Nephron (organoid): ENCODE measurements around the gene CLIC4.
"Not testable (repeated sequence)": the region's sequence is repeated elsewhere in the genome, so short reads cannot be mapped to it uniquely, and the experiment has no call there.

ENCODE experiments used
- H3K27ac Mint-ChIP-seq, 3 experiments: 2 replicates each; pipeline ENCODE4 v1.8.0; 2020; ENCODE audit warnings: mixed read lengths in 3 of 3, mild to moderate bottlenecking in 2 of 3, moderate library complexity in 1 of 3
- H3K27me3 Mint-ChIP-seq: 2 replicates; pipeline ENCODE4 v1.8.0; 2021; ENCODE audit warnings: low read depth, mild to moderate bottlenecking, moderate library complexity, mixed read lengths
- H3K36me3 Mint-ChIP-seq: 2 replicates; pipeline ENCODE4 v1.8.0; 2020; ENCODE audit warnings: low read depth, mixed read lengths
- H3K4me1 Mint-ChIP-seq: 2 replicates; pipeline ENCODE4 v1.8.0; 2020; ENCODE audit warnings: mixed read lengths
- H3K4me3 Mint-ChIP-seq, 3 experiments: 2 replicates each; pipeline ENCODE4 v1.8.0; 2020; ENCODE audit warnings: mild to moderate bottlenecking in 3 of 3, mixed read lengths in 3 of 3, moderate library complexity in 2 of 3
- H3K9me3 Mint-ChIP-seq: 2 replicates; pipeline ENCODE4 v1.8.0; 2020; ENCODE audit warnings: mixed read lengths
- TF ChIP-seq, protein P1 (sequence below), 3 experiments: fragments of 200-600 bp; sonication (generic); IDR thresholded peaks; one replicate each; pipeline ENCODE4 v1.5.0; 2021; ENCODE audit warnings: antibody characterized with exemption in 3 of 3; ENCODE audit not compliant: unreplicated experiment in 3 of 3

Gene CLIC4

DNA sequence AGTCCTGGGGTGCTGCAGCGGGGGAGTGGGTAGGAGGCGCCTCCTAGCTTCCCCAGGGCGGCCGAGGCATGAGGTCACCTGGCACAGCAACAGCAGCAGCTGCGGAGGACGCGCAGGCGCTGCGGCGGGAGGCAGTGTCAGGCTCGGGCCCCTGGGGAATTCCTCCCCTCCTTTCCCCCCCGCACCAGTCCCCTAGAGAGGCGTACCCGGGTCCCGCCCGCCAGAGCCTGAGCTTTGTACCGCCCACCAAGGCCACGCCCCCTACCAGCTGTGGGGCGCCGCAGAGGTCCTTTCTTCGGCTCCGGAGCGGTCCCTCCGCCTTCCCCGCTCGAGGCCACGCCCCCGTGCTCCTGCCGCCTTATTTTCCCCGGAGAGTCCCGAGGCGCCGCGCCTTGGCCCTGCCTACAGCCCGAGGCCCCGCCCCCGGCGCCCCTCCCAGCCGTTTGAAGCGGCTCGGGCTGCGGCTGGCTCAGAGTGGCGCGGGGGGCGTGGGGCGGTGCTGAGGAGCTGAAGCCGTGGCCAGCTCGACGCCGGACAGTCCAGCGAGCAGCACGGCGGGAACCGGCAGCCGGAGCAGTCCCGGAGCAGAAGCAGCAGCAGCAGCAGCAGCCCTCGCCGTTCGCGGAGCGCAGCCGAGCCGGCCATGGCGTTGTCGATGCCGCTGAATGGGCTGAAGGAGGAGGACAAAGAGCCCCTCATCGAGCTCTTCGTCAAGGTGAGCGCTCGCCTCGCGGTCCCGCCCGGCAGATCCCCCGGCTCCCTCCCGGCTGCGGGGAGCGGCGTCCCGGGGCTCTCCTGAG, at the start of gene CLIC4:
Gene CLIC4, plus strand, starts transcription at position 537 of the 800 bp plus-strand sequence. Its CDS starts 107 bp downstream, at position 644.
- TF ChIP-seq, protein P1, sequence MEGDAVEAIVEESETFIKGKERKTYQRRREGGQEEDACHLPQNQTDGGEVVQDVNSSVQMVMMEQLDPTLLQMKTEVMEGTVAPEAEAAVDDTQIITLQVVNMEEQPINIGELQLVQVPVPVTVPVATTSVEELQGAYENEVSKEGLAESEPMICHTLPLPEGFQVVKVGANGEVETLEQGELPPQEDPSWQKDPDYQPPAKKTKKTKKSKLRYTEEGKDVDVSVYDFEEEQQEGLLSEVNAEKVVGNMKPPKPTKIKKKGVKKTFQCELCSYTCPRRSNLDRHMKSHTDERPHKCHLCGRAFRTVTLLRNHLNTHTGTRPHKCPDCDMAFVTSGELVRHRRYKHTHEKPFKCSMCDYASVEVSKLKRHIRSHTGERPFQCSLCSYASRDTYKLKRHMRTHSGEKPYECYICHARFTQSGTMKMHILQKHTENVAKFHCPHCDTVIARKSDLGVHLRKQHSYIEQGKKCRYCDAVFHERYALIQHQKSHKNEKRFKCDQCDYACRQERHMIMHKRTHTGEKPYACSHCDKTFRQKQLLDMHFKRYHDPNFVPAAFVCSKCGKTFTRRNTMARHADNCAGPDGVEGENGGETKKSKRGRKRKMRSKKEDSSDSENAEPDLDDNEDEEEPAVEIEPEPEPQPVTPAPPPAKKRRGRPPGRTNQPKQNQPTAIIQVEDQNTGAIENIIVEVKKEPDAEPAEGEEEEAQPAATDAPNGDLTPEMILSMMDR (IDR thresholded peaks at IDR 0.05; ENCODE audit: unreplicated experiment in 3 of 3), result no peak
- H3K36me3 Mint-ChIP-seq, result peaks cover 5% of the 10 kb centered on the region
- H3K9me3 Mint-ChIP-seq, result no peaks in the 10 kb centered on the region
- H3K27ac Mint-ChIP-seq, result peak within 1 kb of the TSS; percentile 95 to 96 (median 96)
- H3K4me1 Mint-ChIP-seq, result peaks cover 55% of the 10 kb centered on the region
- H3K27me3 Mint-ChIP-seq, result peaks cover 4% of the 10 kb centered on the region
- H3K4me3 Mint-ChIP-seq, result peak within 1 kb of the TSS; percentile 90 to 99 (median 96)

DNA sequence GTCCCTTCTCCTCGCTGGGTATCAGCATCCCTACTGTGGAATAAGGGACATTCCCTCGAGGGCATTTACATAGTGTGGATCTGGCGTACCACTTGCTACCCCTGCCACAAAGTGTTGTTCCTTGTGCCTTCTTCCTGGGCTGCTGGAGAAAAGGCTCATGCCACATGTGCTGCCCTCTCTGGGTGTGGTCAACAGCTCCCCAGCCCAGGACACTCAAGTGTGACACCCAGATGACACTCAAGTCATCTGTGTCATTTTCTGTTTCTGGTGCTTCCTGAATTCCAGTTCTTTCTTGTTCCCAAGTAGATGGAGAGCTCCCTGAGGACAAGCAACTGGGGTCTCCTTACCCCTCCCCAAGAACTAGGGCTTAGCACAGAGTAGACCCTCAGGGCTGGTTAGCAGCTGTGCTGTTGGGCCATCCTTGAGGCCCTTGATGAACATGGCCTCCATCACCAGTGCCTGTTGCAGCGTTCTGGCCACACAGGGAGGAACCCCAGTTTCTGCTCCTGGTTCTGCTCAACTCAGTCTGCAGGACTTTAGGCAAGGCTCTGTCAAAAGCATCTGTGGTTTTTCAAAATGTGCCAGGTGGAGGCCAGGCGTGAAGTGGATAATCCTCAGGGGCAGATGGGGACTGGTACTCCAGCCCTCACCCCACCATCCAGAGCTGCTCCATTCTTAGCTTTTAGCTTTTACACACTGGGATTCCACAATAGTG, 49.0 kb upstream of the CLIC4 start:
- no peaks in the 10 kb centered on the region for H3K9me3 Mint-ChIP-seq
- no peaks in the 10 kb centered on the region for H3K36me3 Mint-ChIP-seq
- no peak overlapping the region for H3K4me3 Mint-ChIP-seq
- peaks cover 4% of the 10 kb centered on the region for H3K27me3 Mint-ChIP-seq
- H3K4me1 Mint-ChIP-seq, result peaks cover 23% of the 10 kb centered on the region
- H3K27ac Mint-ChIP-seq, result no peak overlapping the region
- TF ChIP-seq, protein P1 (IDR thresholded peaks at IDR 0.05; ENCODE audit: unreplicated experiment in 3 of 3), result no peak

DNA sequence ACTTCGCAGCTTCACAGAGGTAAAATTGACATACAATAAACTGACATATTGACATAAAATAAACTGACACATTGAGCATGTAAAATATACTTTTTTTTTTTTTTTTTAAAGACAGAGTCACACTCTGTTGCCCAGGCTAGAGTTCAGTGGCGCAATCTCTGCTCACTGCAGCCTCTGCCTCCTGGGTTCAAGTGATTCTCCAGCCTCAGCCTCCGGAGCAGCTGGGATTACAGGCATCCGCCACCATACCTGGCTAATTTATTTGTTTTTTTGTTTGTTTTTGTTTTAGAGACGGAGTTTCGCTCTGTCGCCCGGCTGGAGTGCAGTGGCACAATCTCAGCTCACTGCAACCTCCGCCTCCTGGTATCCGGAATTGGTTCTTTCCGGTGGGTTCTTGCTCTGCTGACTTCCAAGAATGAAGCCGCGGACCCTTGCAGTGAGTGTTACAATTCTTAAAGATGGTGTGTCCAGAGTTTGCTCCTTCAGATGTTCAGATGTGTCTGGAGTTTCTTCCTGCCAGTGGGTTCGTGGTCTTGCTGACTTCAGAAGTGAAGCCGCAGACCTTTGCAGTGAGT, 48.4 kb upstream of the CLIC4 start:
- Mint-ChIP-seq H3K36me3 (no peaks in the 10 kb centered on the region), H3K4me1 (peaks cover 23% of the 10 kb centered on the region), H3K27me3 (peaks cover 4% of the 10 kb centered on the region), H3K4me3 (no peak overlapping the region), H3K27ac (peak overlapping the region in 1 of 3 experiments; percentile 35), H3K9me3 (no peaks in the 10 kb centered on the region)
- TF ChIP-seq, protein P1 (IDR thresholded peaks at IDR 0.05; ENCODE audit: unreplicated experiment in 3 of 3), result no peak

DNA sequence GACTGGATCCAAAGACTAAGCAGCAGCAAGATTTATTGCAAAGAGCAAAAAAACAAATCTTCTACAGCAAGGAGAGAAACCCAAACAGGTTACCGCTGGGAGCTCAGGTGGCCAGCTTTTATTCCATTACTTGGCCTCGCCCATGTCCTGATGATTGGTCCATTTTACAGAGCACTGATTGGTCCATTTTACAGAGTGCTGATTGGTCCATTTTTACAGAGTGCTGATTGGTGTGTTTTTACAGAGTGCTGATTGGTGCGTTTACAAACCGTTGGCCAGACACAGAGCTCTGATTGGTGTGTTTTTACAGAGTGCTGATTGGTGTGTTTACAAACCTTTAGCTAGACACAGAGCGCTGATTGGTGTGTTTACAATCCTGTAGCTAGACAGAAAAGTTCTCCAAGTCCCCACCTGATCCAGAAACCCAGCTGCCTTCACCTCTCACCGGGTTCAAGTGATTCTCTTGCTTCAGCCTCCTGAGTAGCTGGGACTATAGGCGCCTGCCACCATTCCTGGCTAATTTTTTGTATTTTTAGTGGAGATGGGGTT, 47.7 kb upstream of the CLIC4 start:
- H3K27me3 Mint-ChIP-seq, H3K9me3 Mint-ChIP-seq, H3K36me3 Mint-ChIP-seq, H3K4me3 Mint-ChIP-seq: not testable (repeated sequence)
- Mint-ChIP-seq H3K4me1 (peaks cover 27% of the 10 kb centered on the region), H3K27ac (peak overlapping the region in 1 of 3 experiments; percentile 35)

DNA sequence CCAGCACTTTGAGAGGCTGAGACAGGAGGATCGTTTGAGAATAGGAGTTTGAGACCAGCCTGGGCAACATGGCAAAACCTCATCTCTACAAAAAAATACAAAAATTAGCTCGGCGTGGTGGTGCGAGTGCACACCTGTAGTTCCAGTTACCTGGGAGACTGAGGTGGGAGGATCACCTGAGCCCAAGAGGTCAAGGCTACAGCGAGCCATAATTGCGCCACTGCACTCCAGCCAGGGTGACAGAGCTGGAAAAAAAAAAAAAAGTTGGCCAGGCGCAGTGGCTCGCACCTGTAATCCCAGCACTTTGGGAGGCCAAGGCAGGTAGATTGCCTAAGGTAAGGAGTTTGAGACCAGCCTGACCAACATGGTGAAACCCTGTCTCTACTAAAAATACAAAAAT, 46.9 kb upstream of the CLIC4 start:
- not testable (repeated sequence) for H3K27me3 Mint-ChIP-seq, H3K27ac Mint-ChIP-seq, H3K9me3 Mint-ChIP-seq, H3K4me3 Mint-ChIP-seq, H3K36me3 Mint-ChIP-seq
- peaks cover 35% of the 10 kb centered on the region for H3K4me1 Mint-ChIP-seq

DNA sequence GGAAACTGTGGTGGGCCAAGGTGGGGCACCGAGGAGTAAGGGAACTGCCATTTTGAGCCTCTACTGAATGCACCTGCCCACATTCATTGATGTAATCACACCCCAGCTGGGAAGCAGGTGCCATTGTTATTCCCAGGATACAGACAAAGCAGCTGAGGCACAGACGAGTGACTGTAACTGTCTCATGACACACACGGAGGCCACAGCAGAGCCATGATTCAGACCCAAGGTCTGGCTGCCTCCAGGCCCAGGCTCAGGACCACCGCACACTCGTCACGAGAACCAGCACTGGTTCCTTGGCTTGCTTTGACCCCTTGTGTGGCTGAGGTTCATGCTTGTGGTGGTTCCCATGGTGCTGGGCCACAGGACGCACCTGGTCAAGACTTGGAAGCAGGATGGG, 45.6 kb upstream of the CLIC4 start:
- TF ChIP-seq, protein P1 (IDR thresholded peaks at IDR 0.05; ENCODE audit: unreplicated experiment in 3 of 3), result no peak
- H3K36me3 Mint-ChIP-seq, result no peaks in the 10 kb centered on the region
- H3K9me3 Mint-ChIP-seq, result no peaks in the 10 kb centered on the region
- peaks cover under 1% of the 10 kb centered on the region for H3K27me3 Mint-ChIP-seq
- H3K4me1 Mint-ChIP-seq, result peaks cover 33% of the 10 kb centered on the region
- no peak overlapping the region for H3K4me3 Mint-ChIP-seq
- H3K27ac Mint-ChIP-seq, result no peak overlapping the region
